ENCODE data around the gene PCDH17. TPM values are rescaled to one million over a fixed set of nuclear protein-coding genes. Genes with fewer than 3 reads are reported as not detected.

The PCDH17 gene
- polyA plus RNA-seq, 3 donors, result not detected

DNA sequence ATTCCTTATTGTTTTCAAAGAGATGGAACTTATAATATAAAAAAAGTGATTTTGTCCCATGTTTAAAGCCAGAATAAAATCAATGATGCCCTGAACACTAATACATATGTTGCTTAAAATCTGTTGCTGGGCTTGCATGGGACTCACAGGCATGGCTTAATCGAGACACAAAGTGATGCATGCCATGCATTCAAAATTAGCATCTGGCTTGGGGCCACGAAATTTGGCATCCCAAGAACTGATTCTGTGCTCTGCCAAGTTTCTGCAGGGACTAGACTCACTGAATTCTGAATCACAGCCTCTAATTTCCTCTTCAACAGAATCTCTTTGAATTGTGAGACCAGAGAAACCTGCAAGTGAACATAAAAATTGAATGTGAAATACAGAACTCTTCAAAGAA is 109.2 kb downstream of the PCDH17 start:
- H3K4me2 ChIP-seq (replicated peaks; ENCODE audit: extremely low read depth, low read length, poor library complexity, severe bottlenecking), result no peak overlapping the region

DNA sequence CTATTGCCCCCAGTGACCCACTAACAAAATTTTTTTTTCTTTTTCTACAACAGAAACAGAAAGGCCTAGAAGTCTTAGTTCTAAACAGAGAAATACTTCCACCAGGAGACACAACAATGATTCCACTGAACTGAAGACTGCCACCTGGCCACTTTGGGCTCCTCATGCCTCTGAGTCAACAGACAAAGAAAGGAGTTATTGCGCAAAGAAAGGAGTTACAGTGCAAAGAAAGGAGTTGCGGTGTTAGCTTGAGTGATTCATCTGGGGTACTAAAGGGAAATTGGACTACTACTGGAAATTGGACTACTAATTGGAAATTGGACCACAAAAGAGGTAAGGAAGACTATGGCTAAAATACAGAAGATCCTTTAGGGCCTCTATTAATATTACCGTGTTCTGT is 116.6 kb downstream of the PCDH17 start:
- Mint-ChIP-seq H3K27me3 (ENCODE audit: low read depth in 3 of 3) (no peaks in the 10 kb centered on the region), H3K4me1 (no peaks in the 10 kb centered on the region), H3K9me3 (peaks cover 0 to 4% (median 2%) of the 10 kb centered on the region in 7 donors), H3K4me3 (no peak overlapping the region), H3K36me3 (no peaks in the 10 kb centered on the region), H3K27ac (no peak overlapping the region)
- H3K79me2 ChIP-seq (ENCODE audit: insufficient read depth, low read length), result no peaks in the 10 kb centered on the region
- DNase-seq, result no peak
- intact Hi-C loops (cut with micrococcal nuclease), result no loop called here
- H3K27ac ChIP-seq (ENCODE audit: low read depth in 1 of 2, low read length in 2 of 2), result no peak overlapping the region
- TF ChIP-seq, protein P1, sequence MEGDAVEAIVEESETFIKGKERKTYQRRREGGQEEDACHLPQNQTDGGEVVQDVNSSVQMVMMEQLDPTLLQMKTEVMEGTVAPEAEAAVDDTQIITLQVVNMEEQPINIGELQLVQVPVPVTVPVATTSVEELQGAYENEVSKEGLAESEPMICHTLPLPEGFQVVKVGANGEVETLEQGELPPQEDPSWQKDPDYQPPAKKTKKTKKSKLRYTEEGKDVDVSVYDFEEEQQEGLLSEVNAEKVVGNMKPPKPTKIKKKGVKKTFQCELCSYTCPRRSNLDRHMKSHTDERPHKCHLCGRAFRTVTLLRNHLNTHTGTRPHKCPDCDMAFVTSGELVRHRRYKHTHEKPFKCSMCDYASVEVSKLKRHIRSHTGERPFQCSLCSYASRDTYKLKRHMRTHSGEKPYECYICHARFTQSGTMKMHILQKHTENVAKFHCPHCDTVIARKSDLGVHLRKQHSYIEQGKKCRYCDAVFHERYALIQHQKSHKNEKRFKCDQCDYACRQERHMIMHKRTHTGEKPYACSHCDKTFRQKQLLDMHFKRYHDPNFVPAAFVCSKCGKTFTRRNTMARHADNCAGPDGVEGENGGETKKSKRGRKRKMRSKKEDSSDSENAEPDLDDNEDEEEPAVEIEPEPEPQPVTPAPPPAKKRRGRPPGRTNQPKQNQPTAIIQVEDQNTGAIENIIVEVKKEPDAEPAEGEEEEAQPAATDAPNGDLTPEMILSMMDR (IDR thresholded peaks at IDR 0.05), result no peak
- H3K4me2 ChIP-seq (replicated peaks; ENCODE audit: extremely low read depth, low read length, poor library complexity, severe bottlenecking), result no peak overlapping the region
- no peaks in the 10 kb centered on the region for H3K4me1 ChIP-seq (ENCODE audit: control insufficient read depth in 1 of 2, insufficient read depth in 2 of 2, low read length in 2 of 2)
- no peak overlapping the region for H3K4me3 ChIP-seq (replicated peaks in 1 of 3; ENCODE audit: low read depth in 2 of 3, low read length in 3 of 3)
- H3K36me3 ChIP-seq (replicated peaks in 1 of 2; ENCODE audit: control insufficient read depth in 1 of 2, insufficient read depth in 2 of 2, low read length in 2 of 2), result no peaks in the 10 kb centered on the region
- no peak overlapping the region for H3K9ac ChIP-seq (ENCODE audit: insufficient read depth, low read length, poor library complexity, severe bottlenecking)
- no peaks in the 10 kb centered on the region for H3K27me3 ChIP-seq (ENCODE audit: control insufficient read depth in 2 of 2, insufficient read depth in 2 of 2, low read length in 2 of 2)
- peaks cover 4 to 7% of the 10 kb centered on the region in 2 donors for H3K9me3 ChIP-seq (replicated peaks in 1 of 2; ENCODE audit: control insufficient read depth in 1 of 2, insufficient read depth in 1 of 2, low read length in 2 of 2)
- H4K20me1 ChIP-seq (ENCODE audit: insufficient read depth, low read length), result no peaks in the 10 kb centered on the region
- WGBS (ENCODE audit: insufficient coverage), result 100% methylated on average over 2 of the region's 3 CpGs
- H2AFZ ChIP-seq (ENCODE audit: insufficient read depth, low read depth, low read length, poor library complexity, severe bottlenecking), result no peak overlapping the region

More for the DNA sequence above, 109.2 kb downstream of the PCDH17 start:
- H3K4me3 Mint-ChIP-seq, result no peak overlapping the region
- no peak overlapping the region for H3K27ac Mint-ChIP-seq
- no peak overlapping the region for H3K9ac ChIP-seq (ENCODE audit: insufficient read depth, low read length, poor library complexity, severe bottlenecking)
- TF ChIP-seq, protein P1 (IDR thresholded peaks at IDR 0.05), result no peak
- DNase-seq, result no peak
- H3K36me3 Mint-ChIP-seq, result no peaks in the 10 kb centered on the region
- no peaks in the 10 kb centered on the region for H3K9me3 ChIP-seq (replicated peaks in 1 of 2; ENCODE audit: control insufficient read depth in 1 of 2, insufficient read depth in 1 of 2, low read length in 2 of 2)
- H3K36me3 ChIP-seq (replicated peaks in 1 of 2; ENCODE audit: control insufficient read depth in 1 of 2, insufficient read depth in 2 of 2, low read length in 2 of 2), result no peaks in the 10 kb centered on the region
- no peaks in the 10 kb centered on the region for H3K4me1 Mint-ChIP-seq
- H3K27me3 ChIP-seq (ENCODE audit: control insufficient read depth in 2 of 2, insufficient read depth in 2 of 2, low read length in 2 of 2), result no peaks in the 10 kb centered on the region
- peaks cover 0 to 4% (median 0%) of the 10 kb centered on the region in 7 donors for H3K9me3 Mint-ChIP-seq
- H3K79me2 ChIP-seq (ENCODE audit: insufficient read depth, low read length), result no peaks in the 10 kb centered on the region
- no peak overlapping the region for H2AFZ ChIP-seq (ENCODE audit: insufficient read depth, low read depth, low read length, poor library complexity, severe bottlenecking)
- intact Hi-C loops (cut with micrococcal nuclease), result no loop called here
- H4K20me1 ChIP-seq (ENCODE audit: insufficient read depth, low read length), result no peaks in the 10 kb centered on the region
- no peaks in the 10 kb centered on the region for H3K4me1 ChIP-seq (ENCODE audit: control insufficient read depth in 1 of 2, insufficient read depth in 2 of 2, low read length in 2 of 2)
- H3K4me3 ChIP-seq (replicated peaks in 1 of 3; ENCODE audit: low read depth in 2 of 3, low read length in 3 of 3), result no peak overlapping the region
- H3K27ac ChIP-seq (ENCODE audit: low read depth in 1 of 2, low read length in 2 of 2), result no peak overlapping the region
- WGBS (ENCODE audit: insufficient coverage), result 70% methylated on average over 2 of the region's 2 CpGs
- no peaks in the 10 kb centered on the region for H3K27me3 Mint-ChIP-seq (ENCODE audit: low read depth in 3 of 3)
